ENCODE measurements around the gene CPLX1. TPM values are rescaled to one million over a fixed set of nuclear protein-coding genes. Genes with fewer than 3 reads are reported as not detected.

CPLX1 gene
- not detected in 2 replicates for total RNA-seq

GRCh38 chr4:825971-826330 lies at the start of gene CPLX1:
Gene CPLX1 (minus strand): TSS chr4:826129. CDS start chr4:824522, 1,607 bp downstream.
- POLR2A ChIA-PET: no interaction called here
- no peaks in the 10 kb centered on the region for H3K9me3 Mint-ChIP-seq
- DNase-seq: no peak
- peak within 1 kb of the TSS; percentile 24 for H3K4me3 Mint-ChIP-seq
- CTCF ChIA-PET: no interaction called here
- H3K4me1 Mint-ChIP-seq: peaks cover 1% of the 10 kb centered on the region
- H3K36me3 Mint-ChIP-seq (ENCODE audit: low read depth): no peaks in the 10 kb centered on the region
- intact Hi-C loops (cut with micrococcal nuclease): loop anchor here (5.0 kb wide), 1 partner anchor 44 kb away; no protein-coding TSS in a partner anchor
- TF ChIP-seq CTCF (IDR thresholded peaks at IDR 0.05): no peak
- ATAC-seq (ENCODE audit: low read depth): peak; percentile 32
- no peak within 1 kb of the TSS for H3K27ac Mint-ChIP-seq
- H3K27me3 Mint-ChIP-seq: peaks cover 47% of the 10 kb centered on the region

DNA sequence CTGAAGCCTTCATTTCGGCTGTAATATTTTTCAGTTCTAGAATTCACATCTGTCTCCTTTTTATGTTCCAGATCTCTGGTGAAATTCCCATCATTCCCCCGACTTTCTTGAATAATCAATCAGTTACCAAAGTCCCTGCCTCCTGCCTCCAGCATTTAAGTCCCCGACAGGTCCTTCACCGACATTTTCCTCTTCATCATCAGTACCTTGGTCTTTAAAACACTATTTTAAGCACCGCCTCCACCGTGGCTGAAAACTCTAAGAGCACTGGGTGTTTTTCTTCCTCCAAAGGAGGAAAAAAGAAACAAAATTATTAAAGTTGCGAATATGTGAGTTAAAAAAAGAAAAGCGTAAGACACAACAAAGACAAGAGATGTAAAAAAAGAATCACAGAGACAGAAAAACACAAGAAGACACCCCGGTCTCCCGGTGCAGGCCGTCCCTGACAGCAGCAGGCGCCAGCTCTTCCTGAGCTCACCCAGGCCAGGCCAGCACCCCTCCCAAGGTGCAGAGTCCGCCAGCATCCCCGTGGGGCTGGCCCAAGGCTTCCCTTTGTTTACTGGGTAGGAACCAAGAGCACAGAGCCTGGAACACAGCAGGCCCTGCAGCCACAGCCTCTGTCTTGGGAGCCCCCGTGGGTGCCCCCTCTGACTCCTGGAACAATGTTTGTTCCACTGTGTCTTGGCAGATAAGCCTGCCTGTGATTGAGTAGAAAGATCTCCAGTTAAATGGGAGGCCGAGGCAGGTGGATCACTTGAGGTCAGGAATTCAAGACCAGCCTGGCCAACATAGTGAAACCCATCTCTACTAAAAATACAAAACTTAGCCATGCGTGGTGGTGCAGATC lies 49.3 kb upstream of the CPLX1 start:
- Mint-ChIP-seq H3K27me3 (no peaks in the 10 kb centered on the region), H3K4me1 (no peaks in the 10 kb centered on the region), H3K9me3 (no peaks in the 10 kb centered on the region), H3K4me3 (no peak overlapping the region), H3K36me3 (ENCODE audit: low read depth) (peaks cover 82% of the 10 kb centered on the region), H3K27ac (no peak overlapping the region)
- POLR2A ChIA-PET: no interaction called here
- ATAC-seq (ENCODE audit: low read depth) (no peak), DNase-seq (no peak)
- no peak for TF ChIP-seq CTCF (IDR thresholded peaks at IDR 0.05)
- CTCF ChIA-PET: interaction anchor here (1.0 kb wide), 1 partner anchor 112 kb away, joined by 4 read pairs; the partner anchor contains the start of gene IDUA
- intact Hi-C loops (cut with micrococcal nuclease): no loop called here

DNA sequence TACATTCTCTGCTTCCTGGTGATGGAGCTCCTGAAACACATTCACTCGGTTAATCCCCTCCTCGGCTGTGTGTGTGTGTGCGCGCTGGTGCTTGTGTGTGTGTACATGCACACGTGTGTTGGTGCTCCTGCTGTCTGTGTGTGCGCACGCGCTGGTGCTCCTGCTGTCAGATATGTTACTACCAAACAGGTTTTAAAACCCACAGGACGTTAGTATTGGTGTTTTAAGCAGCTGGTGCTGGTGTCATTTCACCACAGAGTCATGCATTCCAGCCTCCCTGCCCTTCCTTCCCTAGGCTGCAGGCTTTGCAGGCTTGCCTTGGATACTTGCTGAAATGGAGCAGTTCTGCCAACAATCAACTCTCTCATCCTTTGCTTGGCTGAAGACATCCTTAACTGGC lies 48.1 kb upstream of the CPLX1 start:
- intact Hi-C loops (cut with micrococcal nuclease): no loop called here
- H3K4me1 Mint-ChIP-seq: no peaks in the 10 kb centered on the region
- TF ChIP-seq CTCF (IDR thresholded peaks at IDR 0.05): no peak
- CTCF ChIA-PET: interaction anchor here (0.9 kb wide), 1 partner anchor 113 kb away, joined by 4 read pairs; the partner anchor contains the start of gene IDUA
- ATAC-seq (ENCODE audit: low read depth): no peak
- no peak overlapping the region for H3K4me3 Mint-ChIP-seq
- POLR2A ChIA-PET: no interaction called here
- H3K36me3 Mint-ChIP-seq (ENCODE audit: low read depth): peaks cover 79% of the 10 kb centered on the region
- no peaks in the 10 kb centered on the region for H3K27me3 Mint-ChIP-seq
- no peak for DNase-seq
- H3K9me3 Mint-ChIP-seq: no peaks in the 10 kb centered on the region
- H3K27ac Mint-ChIP-seq: no peak overlapping the region

DNA sequence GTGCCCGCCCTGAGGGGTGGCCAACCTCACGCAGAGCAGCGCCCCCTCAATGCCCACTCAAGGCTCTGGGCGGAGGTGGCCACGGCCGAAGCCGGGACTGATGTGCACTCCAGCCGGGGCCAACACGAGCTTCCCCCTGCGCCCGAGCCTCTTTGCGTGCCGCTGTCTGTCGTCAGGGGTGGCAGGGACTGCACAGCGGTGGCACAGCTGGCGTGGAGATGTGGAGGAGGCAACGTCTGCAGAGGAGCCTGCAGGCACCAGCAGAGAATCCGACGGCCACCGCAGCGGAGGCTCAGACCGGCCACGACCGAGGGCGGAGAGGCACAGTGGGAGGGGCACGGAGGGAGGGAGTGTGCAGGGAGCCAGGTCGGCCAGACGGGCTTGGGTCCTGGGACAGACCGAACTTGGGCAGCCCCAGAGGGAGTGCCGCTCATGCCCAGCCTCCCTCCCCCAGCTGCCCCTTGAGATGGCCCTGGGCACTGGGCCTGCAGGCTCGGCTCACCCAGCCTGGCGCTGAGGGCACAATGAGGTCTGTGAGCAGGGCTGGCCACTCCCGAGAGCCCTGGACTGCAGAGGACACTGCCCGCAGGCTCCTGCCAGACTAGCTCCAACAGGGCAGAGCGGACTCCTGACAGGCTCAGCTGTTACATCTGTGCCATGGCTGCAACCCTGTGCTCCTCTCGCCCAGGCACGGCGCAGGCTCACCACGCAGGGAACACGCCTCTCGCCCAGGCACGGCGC lies 46.5 kb upstream of the CPLX1 start:
- CTCF ChIA-PET: no interaction called here
- POLR2A ChIA-PET: no interaction called here
- DNase-seq (no peak), ATAC-seq (ENCODE audit: low read depth) (no peak)
- Mint-ChIP-seq H3K27ac (no peak overlapping the region), H3K27me3 (no peaks in the 10 kb centered on the region), H3K4me3 (no peak overlapping the region), H3K4me1 (no peaks in the 10 kb centered on the region), H3K9me3 (no peaks in the 10 kb centered on the region), H3K36me3 (ENCODE audit: low read depth) (peaks cover 79% of the 10 kb centered on the region)
- intact Hi-C loops (cut with micrococcal nuclease): no loop called here
- TF ChIP-seq CTCF (IDR thresholded peaks at IDR 0.05): no peak

DNA sequence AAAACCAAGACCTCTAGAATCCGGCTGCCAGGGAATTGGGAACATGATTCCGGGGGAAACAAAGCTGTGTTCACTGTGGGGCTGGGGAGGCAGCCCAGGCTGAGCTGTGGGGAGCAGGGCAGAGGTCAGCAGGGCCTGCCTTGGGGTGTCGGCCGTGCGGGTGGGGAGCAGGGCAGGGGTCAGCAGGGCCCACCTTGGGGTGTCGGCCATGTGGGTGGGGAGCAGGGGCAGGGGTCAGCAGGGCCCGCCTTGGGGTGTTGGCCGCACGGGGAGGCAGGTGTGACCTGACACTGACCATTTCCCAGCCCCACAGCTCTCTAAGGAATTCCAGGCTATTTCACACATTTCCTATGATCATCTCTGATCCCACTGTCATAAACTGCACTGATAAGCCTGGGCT lies 45.6 kb upstream of the CPLX1 start:
- Mint-ChIP-seq H3K9me3 (no peaks in the 10 kb centered on the region), H3K36me3 (ENCODE audit: low read depth) (peaks cover 73% of the 10 kb centered on the region), H3K4me3 (no peak overlapping the region), H3K27me3 (no peaks in the 10 kb centered on the region), H3K27ac (no peak overlapping the region), H3K4me1 (no peaks in the 10 kb centered on the region)
- ChIA-PET CTCF (no interaction called here), POLR2A (no interaction called here)
- no peak for TF ChIP-seq CTCF (IDR thresholded peaks at IDR 0.05)
- no peak for ATAC-seq (ENCODE audit: low read depth)
- intact Hi-C loops (cut with micrococcal nuclease): no loop called here
- DNase-seq: no peak
